ENCODE data around the gene GHRHR.

GHRHR gene

DNA sequence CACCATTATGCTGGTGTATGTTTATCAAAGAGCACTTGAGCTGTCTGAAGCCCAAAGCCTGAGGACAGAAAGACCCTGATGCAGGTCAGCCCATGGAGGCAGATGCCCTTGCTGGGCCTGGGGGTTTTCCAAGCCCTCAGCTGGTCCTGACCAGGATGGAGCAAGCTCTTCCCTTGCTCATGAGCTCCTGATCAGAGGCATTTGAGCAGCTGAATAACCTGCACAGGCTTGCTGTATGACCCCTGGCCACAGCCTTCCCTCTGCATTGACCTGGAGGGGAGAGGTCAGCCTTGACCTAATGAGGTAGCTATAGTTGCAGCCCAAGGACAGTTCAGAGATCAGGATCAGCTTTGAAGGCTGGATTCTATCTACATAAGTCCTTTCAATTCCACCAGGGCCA is 39.1 kb upstream of the GHRHR start:
- no peak for DNase-seq (ENCODE audit: low read depth in 1 of 2, low spot score in 1 of 2)
- TF ChIP-seq GABPA (IDR thresholded peaks at IDR 0.05; ENCODE audit: low read depth), result no peak
- TF ChIP-seq, protein P1, sequence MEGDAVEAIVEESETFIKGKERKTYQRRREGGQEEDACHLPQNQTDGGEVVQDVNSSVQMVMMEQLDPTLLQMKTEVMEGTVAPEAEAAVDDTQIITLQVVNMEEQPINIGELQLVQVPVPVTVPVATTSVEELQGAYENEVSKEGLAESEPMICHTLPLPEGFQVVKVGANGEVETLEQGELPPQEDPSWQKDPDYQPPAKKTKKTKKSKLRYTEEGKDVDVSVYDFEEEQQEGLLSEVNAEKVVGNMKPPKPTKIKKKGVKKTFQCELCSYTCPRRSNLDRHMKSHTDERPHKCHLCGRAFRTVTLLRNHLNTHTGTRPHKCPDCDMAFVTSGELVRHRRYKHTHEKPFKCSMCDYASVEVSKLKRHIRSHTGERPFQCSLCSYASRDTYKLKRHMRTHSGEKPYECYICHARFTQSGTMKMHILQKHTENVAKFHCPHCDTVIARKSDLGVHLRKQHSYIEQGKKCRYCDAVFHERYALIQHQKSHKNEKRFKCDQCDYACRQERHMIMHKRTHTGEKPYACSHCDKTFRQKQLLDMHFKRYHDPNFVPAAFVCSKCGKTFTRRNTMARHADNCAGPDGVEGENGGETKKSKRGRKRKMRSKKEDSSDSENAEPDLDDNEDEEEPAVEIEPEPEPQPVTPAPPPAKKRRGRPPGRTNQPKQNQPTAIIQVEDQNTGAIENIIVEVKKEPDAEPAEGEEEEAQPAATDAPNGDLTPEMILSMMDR (IDR thresholded peaks at IDR 0.05; ENCODE audit: insufficient read depth, low read length), result no peak
- Histone ChIP-seq H3K27ac (replicated peaks) (no peak overlapping the region), H3K27me3 (ENCODE audit: insufficient read depth, poor library complexity, severe bottlenecking) (no peaks in the 10 kb centered on the region), H3K4me3 (replicated peaks; ENCODE audit: insufficient read depth, low read length) (no peak overlapping the region)

GRCh38 chr7:30925117-30925516 is 38.6 kb upstream of the GHRHR start:
- no peak for DNase-seq (ENCODE audit: low read depth in 1 of 2, low spot score in 1 of 2)
- Histone ChIP-seq H3K4me3 (replicated peaks; ENCODE audit: insufficient read depth, low read length) (no peak overlapping the region), H3K27me3 (ENCODE audit: insufficient read depth, poor library complexity, severe bottlenecking) (no peaks in the 10 kb centered on the region), H3K27ac (replicated peaks) (no peak overlapping the region)
- TF ChIP-seq, protein P1 (IDR thresholded peaks at IDR 0.05; ENCODE audit: insufficient read depth, low read length), result no peak
- no peak for TF ChIP-seq GABPA (IDR thresholded peaks at IDR 0.05; ENCODE audit: low read depth)

GRCh38 chr7:30925913-30926312 is 37.8 kb upstream of the GHRHR start:
- H3K27ac ChIP-seq (replicated peaks), result no peak overlapping the region
- no peaks in the 10 kb centered on the region for H3K27me3 ChIP-seq (ENCODE audit: insufficient read depth, poor library complexity, severe bottlenecking)
- H3K4me3 ChIP-seq (replicated peaks; ENCODE audit: insufficient read depth, low read length), result no peak overlapping the region
- DNase-seq (ENCODE audit: low read depth in 1 of 2, low spot score in 1 of 2), result no peak
- TF ChIP-seq GABPA (IDR thresholded peaks at IDR 0.05; ENCODE audit: low read depth), result no peak
- TF ChIP-seq, protein P1 (IDR thresholded peaks at IDR 0.05; ENCODE audit: insufficient read depth, low read length), result no peak
- TF ChIP-seq POLR2AphosphoS5 (IDR thresholded peaks at IDR 0.05; ENCODE audit: low read depth), result no peak
- TF ChIP-seq SPI1 (IDR thresholded peaks at IDR 0.05; ENCODE audit: borderline replicate concordance, low read depth), result no peak
- TF ChIP-seq REST (IDR thresholded peaks at IDR 0.05; ENCODE audit: insufficient replicate concordance, low read depth), result no peak

DNA sequence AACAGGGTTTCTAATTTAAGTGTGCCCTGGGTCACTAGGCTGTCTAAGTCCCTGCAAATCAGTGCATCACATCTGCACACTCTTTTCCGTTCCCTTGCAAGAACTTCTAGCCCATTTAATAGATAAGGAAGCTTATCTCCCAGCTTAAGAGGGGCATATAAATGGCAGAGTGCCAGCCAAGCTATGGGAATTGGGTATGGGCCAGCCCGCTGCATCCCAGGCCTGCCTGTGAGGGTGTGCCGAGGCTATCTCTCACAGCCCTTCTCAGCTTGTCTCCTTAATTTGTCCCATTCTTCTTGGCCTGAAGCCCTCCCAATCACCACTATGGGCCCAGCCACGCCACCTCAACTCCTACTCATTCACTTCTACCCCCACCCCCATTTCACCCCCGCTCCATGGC is 37.4 kb upstream of the GHRHR start:
- TF ChIP-seq, protein P1 (IDR thresholded peaks at IDR 0.05; ENCODE audit: insufficient read depth, low read length), result no peak
- TF ChIP-seq REST (IDR thresholded peaks at IDR 0.05; ENCODE audit: insufficient replicate concordance, low read depth), result no peak
- Histone ChIP-seq H3K4me3 (replicated peaks; ENCODE audit: insufficient read depth, low read length) (no peak overlapping the region), H3K27ac (replicated peaks) (no peak overlapping the region), H3K27me3 (ENCODE audit: insufficient read depth, poor library complexity, severe bottlenecking) (no peaks in the 10 kb centered on the region)
- no peak for DNase-seq (ENCODE audit: low read depth in 1 of 2, low spot score in 1 of 2)
